ENCODE measurements around the gene MYCN. TPM values are rescaled to one million over a fixed set of nuclear protein-coding genes. Genes with fewer than 3 reads are reported as not detected.

MYCN gene
- total and polyA plus RNA-seq, 2 of the 13 experiments (the other 11 are each of a cell fraction or from before 2014, with no cell fraction given): not detected

- ChIA-PET CTCF (ENCODE audit: low intra/inter-chr PET ratio, low total read pairs) (interaction anchor here (1.1 to 2.6 kb wide), 7 partner anchors 279 to 669 kb away, joined by 4 to 19 read pairs (median 10); no protein-coding TSS in a partner anchor), POLR2A (interaction anchor here (0.7 to 1.3 kb wide), 3 partner anchors 129 to 267 kb away, joined by 3 to 6 read pairs (median 3); no protein-coding TSS in a partner anchor)
- intact Hi-C loops (cut with micrococcal nuclease; ENCODE audit: unreplicated experiment): loop anchor here (1.0 to 2.0 kb wide), 3 partner anchors 279 to 569 kb away; no protein-coding TSS in a partner anchor
- in situ Hi-C loops (cut with HindIII; ENCODE audit: extremely low pct_ligation_motif_present, low pct_unique_long_range_greater_than_20kb): no loop called here
- no peak overlapping the region for H2AFZ ChIP-seq (ENCODE audit: low read length)
- FAIRE-seq (no peak), ATAC-seq (peak; percentile 88), DNase-seq (ENCODE audit: low spot score) (no peak)
- BruUV-seq (replicated peaks): no TSS peak
- no peak overlapping the region for H3K9ac ChIP-seq (ENCODE audit: insufficient read depth, low read depth, low read length)
- WGBS (ENCODE audit: low lambda C conversion rate): 35% methylated on average over 3 of the region's 21 CpGs
- no peaks in the 10 kb centered on the region; the same call in 1 of the 2 replicates for H4K20me1 ChIP-seq (ENCODE audit: insufficient read depth, low read length)
- no peaks in the 10 kb centered on the region for H3K9me3 ChIP-seq (ENCODE audit: low read length)
- no peak overlapping the region for H3K27ac ChIP-seq (ENCODE audit: extremely low read length, insufficient read depth, low read length)
- no peaks in the 10 kb centered on the region for H3K79me2 ChIP-seq (ENCODE audit: insufficient read depth, low read length)
- no peaks in the 10 kb centered on the region for H3K36me3 ChIP-seq (replicated peaks in 1 of 2; ENCODE audit: control insufficient read depth in 1 of 2, insufficient read depth in 2 of 2, low read length in 2 of 2)
- peak overlapping the region; percentile 70 for H3K4me2 ChIP-seq (ENCODE audit: low read depth, low read length)
- peaks cover 23 to 49% of the 10 kb centered on the region in 2 experiments for H3K27me3 ChIP-seq (ENCODE audit: control insufficient read depth in 1 of 2, insufficient read depth in 2 of 2, low read length in 2 of 2)
- H3K4me1 ChIP-seq (ENCODE audit: insufficient read depth, low read length): peaks cover 11% of the 10 kb centered on the region; the same call in 1 of the 2 replicates
- H3K4me3 ChIP-seq (replicated peaks in 1 of 3; ENCODE audit: insufficient read depth in 1 of 3, low read depth in 2 of 3, low read length in 3 of 3): peak overlapping the region in 1 of 3 experiments; percentile 37; a peak in 1 of 6 replicates
- TF ChIP-seq ZFP36L2 (CRISPR knock-in tag; IDR thresholded peaks at IDR 0.05) (no peak), ZNF318 (CRISPR knock-in tag; IDR thresholded peaks at IDR 0.05) (no peak), ZNF264 (CRISPR knock-in tag; IDR thresholded peaks at IDR 0.05) (no peak), TARDBP (CRISPR knock-in tag; IDR thresholded peaks at IDR 0.05) (no peak), TRAFD1 (CRISPR knock-in tag; IDR thresholded peaks at IDR 0.05; ENCODE audit: borderline replicate concordance) (no peak), PAX8 (CRISPR knock-in tag; IDR thresholded peaks at IDR 0.05; ENCODE audit: borderline replicate concordance) (no peak), ZNF329 (CRISPR knock-in tag; IDR thresholded peaks at IDR 0.05; ENCODE audit: low read depth) (no peak), CENPX (CRISPR knock-in tag; IDR thresholded peaks at IDR 0.05) (no peak), RFX3 (CRISPR knock-in tag; IDR thresholded peaks at IDR 0.05) (no peak), CTCF (CRISPR knock-in tag; IDR thresholded peaks at IDR 0.05) (peak; percentile 93; the same call in 1 of the 2 replicates)
- TF ChIP-seq, protein P1, sequence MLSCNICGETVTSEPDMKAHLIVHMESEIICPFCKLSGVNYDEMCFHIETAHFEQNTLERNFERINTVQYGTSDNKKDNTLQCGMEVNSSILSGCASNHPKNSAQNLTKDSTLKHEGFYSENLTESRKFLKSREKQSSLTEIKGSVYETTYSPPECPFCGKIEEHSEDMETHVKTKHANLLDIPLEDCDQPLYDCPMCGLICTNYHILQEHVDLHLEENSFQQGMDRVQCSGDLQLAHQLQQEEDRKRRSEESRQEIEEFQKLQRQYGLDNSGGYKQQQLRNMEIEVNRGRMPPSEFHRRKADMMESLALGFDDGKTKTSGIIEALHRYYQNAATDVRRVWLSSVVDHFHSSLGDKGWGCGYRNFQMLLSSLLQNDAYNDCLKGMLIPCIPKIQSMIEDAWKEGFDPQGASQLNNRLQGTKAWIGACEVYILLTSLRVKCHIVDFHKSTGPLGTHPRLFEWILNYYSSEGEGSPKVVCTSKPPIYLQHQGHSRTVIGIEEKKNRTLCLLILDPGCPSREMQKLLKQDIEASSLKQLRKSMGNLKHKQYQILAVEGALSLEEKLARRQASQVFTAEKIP (CRISPR knock-in tag; IDR thresholded peaks at IDR 0.05; ENCODE audit: borderline replicate concordance): no peak
Observed at GRCh38 chr2:15939556-15939853, 845 bp upstream of the MYCN start.

Measured in HepG2 (cell line).